Loucy (cell line): ENCODE measurements around the gene BCR.

Experiments used
- EZH2phosphoT487 ChIP-seq: fragments of 200-600 bp; IDR thresholded peaks from 2 replicates; pipeline ENCODE4 v1.6.1; 2018; ENCODE audit warnings: antibody characterized with exemption, mild to moderate bottlenecking, moderate library complexity, borderline replicate concordance
- TF ChIP-seq, protein P1 (sequence below): fragments of 200-600 bp; sonication (generic); conservative IDR thresholded peaks from 2 replicates; pipeline ENCODE4 v1.5.1; 2014; ENCODE audit warnings: mild to moderate bottlenecking, antibody characterized with exemption, low read length

DNA sequence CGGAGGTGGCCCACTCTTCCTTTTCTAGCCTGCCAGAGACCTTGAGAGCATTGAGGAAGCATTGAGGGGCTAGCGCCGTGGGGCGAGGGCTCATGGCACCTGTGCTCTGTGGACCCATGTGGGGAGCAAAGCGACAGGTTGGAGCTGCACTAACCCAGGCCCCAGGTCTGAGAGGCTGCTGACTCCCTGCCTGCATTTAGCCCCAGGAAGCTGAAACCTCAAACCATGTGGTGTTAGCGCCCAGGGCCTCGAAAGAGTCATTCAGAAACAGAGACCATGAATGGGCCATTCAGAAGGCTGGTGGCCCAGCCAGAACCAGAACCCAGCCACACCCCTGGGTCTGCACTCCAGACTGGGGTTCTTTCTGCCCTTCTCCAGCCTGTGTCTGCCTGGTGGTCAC is 88.6 kb downstream of the BCR start:
- TF ChIP-seq, protein P1, sequence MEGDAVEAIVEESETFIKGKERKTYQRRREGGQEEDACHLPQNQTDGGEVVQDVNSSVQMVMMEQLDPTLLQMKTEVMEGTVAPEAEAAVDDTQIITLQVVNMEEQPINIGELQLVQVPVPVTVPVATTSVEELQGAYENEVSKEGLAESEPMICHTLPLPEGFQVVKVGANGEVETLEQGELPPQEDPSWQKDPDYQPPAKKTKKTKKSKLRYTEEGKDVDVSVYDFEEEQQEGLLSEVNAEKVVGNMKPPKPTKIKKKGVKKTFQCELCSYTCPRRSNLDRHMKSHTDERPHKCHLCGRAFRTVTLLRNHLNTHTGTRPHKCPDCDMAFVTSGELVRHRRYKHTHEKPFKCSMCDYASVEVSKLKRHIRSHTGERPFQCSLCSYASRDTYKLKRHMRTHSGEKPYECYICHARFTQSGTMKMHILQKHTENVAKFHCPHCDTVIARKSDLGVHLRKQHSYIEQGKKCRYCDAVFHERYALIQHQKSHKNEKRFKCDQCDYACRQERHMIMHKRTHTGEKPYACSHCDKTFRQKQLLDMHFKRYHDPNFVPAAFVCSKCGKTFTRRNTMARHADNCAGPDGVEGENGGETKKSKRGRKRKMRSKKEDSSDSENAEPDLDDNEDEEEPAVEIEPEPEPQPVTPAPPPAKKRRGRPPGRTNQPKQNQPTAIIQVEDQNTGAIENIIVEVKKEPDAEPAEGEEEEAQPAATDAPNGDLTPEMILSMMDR = no peak
- TF ChIP-seq EZH2phosphoT487 = no peak
